ENCODE measurements around the gene WDR55.
"Not testable (repeated sequence)": the region's sequence is repeated elsewhere in the genome, so short reads cannot be mapped to it uniquely, and the experiment has no call there.

Gene WDR55

DNA sequence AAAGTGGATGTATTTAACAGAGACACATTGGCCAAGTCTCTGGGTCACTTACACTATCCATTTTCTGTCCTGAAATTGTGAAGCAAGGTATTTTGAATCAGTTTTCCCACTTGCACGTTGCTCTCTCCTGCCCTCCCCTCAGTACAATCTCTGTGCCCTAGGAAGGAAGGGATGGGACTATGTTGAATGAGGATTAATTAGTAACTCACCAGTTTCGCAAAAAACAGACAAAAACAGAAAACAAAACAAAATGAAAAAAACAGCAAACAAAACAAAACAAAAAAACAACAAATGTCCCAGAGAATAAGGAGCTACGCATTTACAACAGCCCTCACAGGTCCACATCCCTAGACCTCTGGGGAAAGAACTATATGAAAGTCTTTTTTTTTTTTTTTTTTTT is 30.6 kb upstream of the WDR55 start:
- CTCF ChIA-PET = interaction anchor here (0.8 to 5.2 kb wide), 14 partner anchors 9 to 261 kb away, joined by 3 to 69 read pairs (median 6); partner anchors contain the start of genes EIF4EBP3, IK and NDUFA2
- whole genome bisulfite sequencing (ENCODE audit: insufficient coverage) = no CpG with 5 or more reads among the region's 3 CpGs
- no peak overlapping the region for H3K27ac ChIP-seq (ENCODE audit: insufficient read depth in 1 of 2, low read depth in 1 of 2, low read length in 2 of 2, poor library complexity in 1 of 2, severe bottlenecking in 2 of 2)

DNA sequence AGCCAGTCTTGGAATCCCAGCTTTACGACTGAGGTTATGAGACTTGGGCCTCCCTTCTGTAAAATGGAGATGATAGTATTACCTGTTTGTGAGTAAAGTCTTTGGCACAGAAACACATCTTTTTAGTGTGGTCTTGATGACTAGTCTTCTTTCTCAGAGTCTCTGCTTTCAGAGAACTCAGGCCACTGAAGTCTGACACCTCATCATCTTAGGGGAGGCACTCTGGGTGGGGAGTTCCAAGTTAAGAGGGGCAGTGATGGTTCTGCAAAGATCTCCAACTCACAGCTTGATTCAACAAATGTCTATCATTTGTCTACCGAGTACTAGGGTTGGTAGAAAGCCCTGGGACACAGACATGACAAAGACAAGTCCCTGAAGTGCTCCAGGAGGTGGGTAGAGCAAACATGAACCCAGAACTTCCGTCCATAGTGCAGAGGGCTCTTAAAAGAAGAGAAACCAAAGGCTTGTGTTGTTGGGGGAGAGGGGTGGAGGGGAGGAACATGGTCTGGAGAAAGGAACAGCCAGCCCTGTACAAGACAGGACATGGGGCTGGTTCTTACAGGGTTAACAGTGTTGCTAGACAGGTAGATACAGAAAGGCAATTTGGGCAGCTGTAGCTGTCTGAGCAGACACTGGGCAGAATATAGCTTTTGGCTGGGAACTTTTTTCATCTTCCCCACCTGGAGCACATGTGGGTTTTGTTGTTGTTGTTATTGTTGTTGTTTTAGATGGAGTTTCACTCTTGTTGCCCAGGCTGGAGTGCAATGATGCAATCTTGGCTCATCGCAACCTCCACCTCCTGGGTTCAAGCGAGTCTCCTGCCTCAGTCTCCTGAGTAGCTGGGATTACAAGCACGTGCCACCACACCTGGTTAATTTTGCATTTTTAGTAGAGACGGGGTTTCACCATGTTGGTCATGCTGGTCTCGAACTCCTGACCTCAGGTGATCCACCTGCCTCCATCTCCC is 29.1 kb upstream of the WDR55 start:
- ChIA-PET POLR2A (interaction anchor here (1.5 kb wide), 1 partner anchor 88 kb away, joined by 7 read pairs; the partner anchor contains the start of gene EIF4EBP3), CTCF (interaction anchor here (0.6 to 5.2 kb wide), 21 partner anchors 9 to 390 kb away, joined by 3 to 69 read pairs (median 4); partner anchors contain the start of genes EIF4EBP3, IK, NDUFA2 and SRA1)
- peaks cover 0 to 36% (median 26%) of the 10 kb centered on the region in 5 experiments for H3K27me3 ChIP-seq (replicated peaks in 2 of 5; ENCODE audit: control insufficient read depth in 4 of 5, insufficient read depth in 5 of 5, low read length in 4 of 5)
- H3K4me3 ChIP-seq (ENCODE audit: control insufficient read depth in 1 of 7, extremely low read depth in 1 of 7, insufficient read depth in 4 of 7, low read depth in 2 of 7, low read length in 6 of 7) = no peak overlapping the region
- no peaks in the 10 kb centered on the region for H3K9me3 ChIP-seq (ENCODE audit: control extremely low read depth in 1 of 5, control insufficient read depth in 4 of 5, insufficient read depth in 2 of 5, low read depth in 1 of 5, low read length in 4 of 5)
- H3K4me1 ChIP-seq (ENCODE audit: control extremely low read depth in 1 of 4, control insufficient read depth in 4 of 4, insufficient read depth in 4 of 4, low read length in 3 of 4) = peaks cover 5 to 36% (median 29%) of the 10 kb centered on the region in 4 experiments
- no peak overlapping the region for H3K27ac ChIP-seq (ENCODE audit: insufficient read depth in 1 of 2, low read depth in 1 of 2, low read length in 2 of 2, poor library complexity in 1 of 2, severe bottlenecking in 2 of 2)
- no peaks in the 10 kb centered on the region for H3K36me3 ChIP-seq (ENCODE audit: control insufficient read depth in 4 of 4, insufficient read depth in 4 of 4, low read length in 3 of 4)
- WGBS (ENCODE audit: insufficient coverage) = 95% methylated on average over 8 of the region's 8 CpGs
- no peak for DNase-seq

More for the DNA sequence above, 30.6 kb upstream of the WDR55 start:
- no peaks in the 10 kb centered on the region for H3K9me3 ChIP-seq (ENCODE audit: control extremely low read depth in 1 of 5, control insufficient read depth in 4 of 5, insufficient read depth in 2 of 5, low read depth in 1 of 5, low read length in 4 of 5)
- POLR2A ChIA-PET = interaction anchor here (0.7 kb wide), 1 partner anchor 261 kb away, joined by 4 read pairs; no protein-coding TSS in a partner anchor
- DNase-seq = no peak
- H3K4me1 ChIP-seq (ENCODE audit: control extremely low read depth in 1 of 4, control insufficient read depth in 4 of 4, insufficient read depth in 4 of 4, low read length in 3 of 4) = peaks cover 5 to 27% (median 21%) of the 10 kb centered on the region in 4 experiments
- H3K27me3 ChIP-seq (replicated peaks in 2 of 5; ENCODE audit: control insufficient read depth in 4 of 5, insufficient read depth in 5 of 5, low read length in 4 of 5) = peaks cover 0 to 43% (median 26%) of the 10 kb centered on the region in 5 experiments
- H3K4me3 ChIP-seq (ENCODE audit: control insufficient read depth in 1 of 7, extremely low read depth in 1 of 7, insufficient read depth in 4 of 7, low read depth in 2 of 7, low read length in 6 of 7) = no peak overlapping the region
- H3K36me3 ChIP-seq (ENCODE audit: control insufficient read depth in 4 of 4, insufficient read depth in 4 of 4, low read length in 3 of 4) = no peaks in the 10 kb centered on the region

DNA sequence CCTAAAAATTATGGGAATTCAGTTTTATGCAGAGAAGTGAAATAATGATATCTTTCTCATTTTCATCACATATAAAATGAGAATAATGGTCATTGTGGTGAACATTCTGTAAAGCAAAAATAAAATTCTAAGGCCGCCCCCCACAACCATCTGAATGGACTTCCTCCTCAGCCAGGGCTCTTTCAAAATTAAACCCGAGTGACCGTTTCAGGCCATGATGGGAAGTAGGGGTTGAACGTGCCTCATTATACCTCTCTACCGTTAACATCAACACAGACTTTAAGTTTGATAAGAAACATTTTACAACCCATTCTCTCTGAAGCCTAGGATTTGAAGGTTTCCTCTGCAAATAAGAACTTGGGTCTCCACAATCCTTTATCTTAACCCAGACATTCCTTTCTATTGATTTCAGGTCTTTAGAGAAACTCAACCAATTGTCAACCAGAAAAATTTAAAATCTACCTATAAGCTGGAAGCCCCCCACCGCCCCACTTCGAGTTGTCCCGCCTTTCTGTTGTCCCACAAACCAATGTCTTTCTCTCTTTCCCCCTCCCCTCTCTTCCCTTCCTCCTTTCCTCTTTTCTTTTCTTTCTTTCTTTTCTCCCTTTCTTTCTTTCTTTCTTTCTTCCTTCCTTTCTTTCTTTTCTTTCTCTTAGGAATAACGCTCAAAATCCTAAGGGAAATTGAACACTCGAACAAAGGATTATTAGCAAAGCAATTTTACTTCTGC is 27.2 kb upstream of the WDR55 start:
- Histone ChIP-seq H3K4me1 (ENCODE audit: control extremely low read depth in 1 of 4, control insufficient read depth in 4 of 4, insufficient read depth in 4 of 4, low read length in 3 of 4) (peaks cover 5 to 26% (median 19%) of the 10 kb centered on the region in 4 experiments), H3K4me3 (ENCODE audit: control insufficient read depth in 1 of 7, extremely low read depth in 1 of 7, insufficient read depth in 4 of 7, low read depth in 2 of 7, low read length in 6 of 7) (no peak overlapping the region), H3K9me3 (ENCODE audit: control extremely low read depth in 1 of 5, control insufficient read depth in 4 of 5, insufficient read depth in 2 of 5, low read depth in 1 of 5, low read length in 4 of 5) (no peaks in the 10 kb centered on the region), H3K36me3 (ENCODE audit: control insufficient read depth in 4 of 4, insufficient read depth in 4 of 4, low read length in 3 of 4) (peaks cover 0 to 10% (median 3%) of the 10 kb centered on the region in 4 experiments), H3K27ac (ENCODE audit: insufficient read depth in 1 of 2, low read depth in 1 of 2, low read length in 2 of 2, poor library complexity in 1 of 2, severe bottlenecking in 2 of 2) (no peak overlapping the region), H3K27me3 (replicated peaks in 2 of 5; ENCODE audit: control insufficient read depth in 4 of 5, insufficient read depth in 5 of 5, low read length in 4 of 5) (peaks cover 0 to 16% (median 10%) of the 10 kb centered on the region in 5 experiments)
- WGBS (ENCODE audit: insufficient coverage) = 96% methylated on average over 8 of the region's 10 CpGs
- ChIA-PET POLR2A (no interaction called here), CTCF (interaction anchor here (0.7 to 3.3 kb wide), 7 partner anchors 10 to 116 kb away, joined by 3 to 19 read pairs (median 3); partner anchors contain the start of genes EIF4EBP3, IK and SRA1)
- DNase-seq = no peak

DNA sequence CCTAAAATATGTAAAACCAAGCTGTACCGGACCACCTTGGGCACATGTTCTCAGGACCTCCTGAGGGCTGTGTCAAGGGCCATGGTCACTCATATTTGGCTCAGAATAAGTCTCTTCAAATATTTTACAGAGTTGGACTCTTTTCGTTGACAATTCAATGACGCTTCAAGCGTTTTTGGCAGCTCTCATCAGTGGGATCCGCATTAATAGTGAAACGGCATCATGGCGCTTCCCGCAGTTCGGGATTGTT is 25.9 kb upstream of the WDR55 start:
- peaks cover 5 to 14% (median 12%) of the 10 kb centered on the region in 4 experiments for H3K4me1 ChIP-seq (ENCODE audit: control extremely low read depth in 1 of 4, control insufficient read depth in 4 of 4, insufficient read depth in 4 of 4, low read length in 3 of 4)
- H3K9me3 ChIP-seq (ENCODE audit: control extremely low read depth in 1 of 5, control insufficient read depth in 4 of 5, insufficient read depth in 2 of 5, low read depth in 1 of 5, low read length in 4 of 5); DNase-seq; H3K27me3 ChIP-seq (replicated peaks in 2 of 5; ENCODE audit: control insufficient read depth in 4 of 5, insufficient read depth in 5 of 5, low read length in 4 of 5): not testable (repeated sequence)
- peak overlapping the region in 6 of 7 experiments; percentile 53 to 92 (median 77) for H3K4me3 ChIP-seq (ENCODE audit: control insufficient read depth in 1 of 7, extremely low read depth in 1 of 7, insufficient read depth in 4 of 7, low read depth in 2 of 7, low read length in 6 of 7)
- ChIA-PET POLR2A (interaction anchor here (0.6 to 2.0 kb wide), 3 partner anchors 9 to 91 kb away, joined by 3 to 9 read pairs (median 3); partner anchors contain the start of genes IK and NDUFA2), CTCF (interaction anchor here (0.8 to 2.9 kb wide), 8 partner anchors 9 to 91 kb away, joined by 3 to 17 read pairs (median 3); partner anchors contain the start of genes EIF4EBP3, IK and NDUFA2)
- peaks cover 3 to 21% (median 11%) of the 10 kb centered on the region in 4 experiments for H3K36me3 ChIP-seq (ENCODE audit: control insufficient read depth in 4 of 4, insufficient read depth in 4 of 4, low read length in 3 of 4)
- peak overlapping the region in 1 of 2 experiments; percentile 76 for H3K27ac ChIP-seq (ENCODE audit: insufficient read depth in 1 of 2, low read depth in 1 of 2, low read length in 2 of 2, poor library complexity in 1 of 2, severe bottlenecking in 2 of 2)
- WGBS (ENCODE audit: insufficient coverage) = 35% methylated on average over 9 of the region's 9 CpGs

DNA sequence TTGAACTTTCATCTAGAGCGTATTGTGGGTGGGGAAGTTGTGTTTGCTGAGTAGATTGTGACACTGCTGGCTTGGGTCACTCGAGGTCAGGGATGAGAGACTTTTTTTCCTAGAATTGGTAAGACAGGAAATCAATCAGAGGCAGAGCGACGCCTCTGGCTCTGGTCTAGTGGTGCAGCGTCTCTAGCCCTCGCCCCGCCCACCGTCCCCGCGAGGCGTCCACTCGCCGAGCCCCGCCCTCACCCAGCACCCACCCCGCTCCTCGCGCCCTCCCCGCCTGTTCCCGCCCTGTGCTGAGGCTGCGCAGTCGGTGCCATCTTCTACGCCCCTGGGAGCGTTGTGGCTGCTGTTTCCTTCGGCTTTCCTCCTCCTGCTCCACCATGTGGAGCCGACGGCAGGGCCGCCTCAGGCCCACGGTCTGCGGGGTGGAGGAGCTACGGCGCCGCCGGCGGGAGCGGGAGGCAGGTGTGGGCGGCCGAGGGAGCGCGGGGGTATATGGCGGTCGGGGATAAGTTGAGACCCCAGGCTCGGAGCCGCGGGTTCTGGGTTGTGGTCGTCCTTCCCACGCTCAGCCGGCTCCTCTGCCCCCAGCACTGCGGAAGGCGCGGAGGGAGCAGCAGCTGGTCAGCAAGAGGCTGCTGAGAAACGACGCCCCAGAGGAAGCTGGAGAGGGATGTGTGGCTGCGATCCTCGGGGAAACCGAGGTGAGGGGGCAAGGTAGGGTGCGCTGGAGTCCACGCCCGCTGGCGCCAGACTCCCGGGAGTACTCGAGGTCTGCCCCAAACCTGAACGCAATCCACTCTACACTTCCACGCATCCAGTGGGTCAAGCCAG is 25.3 kb upstream of the WDR55 start, which contains the start of gene TMCO6:
TMCO6 (plus strand) TSS at position 304 of the 834 bp plus-strand sequence; CDS start at position 381, 77 bp downstream.
- H3K27ac ChIP-seq (ENCODE audit: insufficient read depth in 1 of 2, low read depth in 1 of 2, low read length in 2 of 2, poor library complexity in 1 of 2, severe bottlenecking in 2 of 2) = peak within 1 kb of the TSS in 1 of 2 experiments; percentile 76
- ChIA-PET POLR2A (interaction anchor here (0.6 to 2.0 kb wide), 4 partner anchors 8 to 92 kb away, joined by 3 to 9 read pairs (median 3); partner anchors contain the start of genes IK and NDUFA2), CTCF (interaction anchor here (0.8 to 2.9 kb wide), 8 partner anchors 9 to 92 kb away, joined by 3 to 17 read pairs (median 3); partner anchors contain the start of genes EIF4EBP3, IK and NDUFA2)
- peak within 1 kb of the TSS; percentile 48 to 92 (median 76) for H3K4me3 ChIP-seq (ENCODE audit: control insufficient read depth in 1 of 7, extremely low read depth in 1 of 7, insufficient read depth in 4 of 7, low read depth in 2 of 7, low read length in 6 of 7)
- H3K27me3 ChIP-seq (replicated peaks in 2 of 5; ENCODE audit: control insufficient read depth in 4 of 5, insufficient read depth in 5 of 5, low read length in 4 of 5) = no peaks in the 10 kb centered on the region
- DNase-seq = peak; percentile 93 to 95 (median 95)
- under 1% methylated on average over 40 of the region's 63 CpGs for WGBS (ENCODE audit: insufficient coverage)
- H3K4me1 ChIP-seq (ENCODE audit: control extremely low read depth in 1 of 4, control insufficient read depth in 4 of 4, insufficient read depth in 4 of 4, low read length in 3 of 4) = peaks cover 5 to 14% (median 12%) of the 10 kb centered on the region in 4 experiments
- peaks cover 6 to 27% (median 17%) of the 10 kb centered on the region in 4 experiments for H3K36me3 ChIP-seq (ENCODE audit: control insufficient read depth in 4 of 4, insufficient read depth in 4 of 4, low read length in 3 of 4)
- H3K9me3 ChIP-seq (ENCODE audit: control extremely low read depth in 1 of 5, control insufficient read depth in 4 of 5, insufficient read depth in 2 of 5, low read depth in 1 of 5, low read length in 4 of 5) = no peaks in the 10 kb centered on the region

DNA sequence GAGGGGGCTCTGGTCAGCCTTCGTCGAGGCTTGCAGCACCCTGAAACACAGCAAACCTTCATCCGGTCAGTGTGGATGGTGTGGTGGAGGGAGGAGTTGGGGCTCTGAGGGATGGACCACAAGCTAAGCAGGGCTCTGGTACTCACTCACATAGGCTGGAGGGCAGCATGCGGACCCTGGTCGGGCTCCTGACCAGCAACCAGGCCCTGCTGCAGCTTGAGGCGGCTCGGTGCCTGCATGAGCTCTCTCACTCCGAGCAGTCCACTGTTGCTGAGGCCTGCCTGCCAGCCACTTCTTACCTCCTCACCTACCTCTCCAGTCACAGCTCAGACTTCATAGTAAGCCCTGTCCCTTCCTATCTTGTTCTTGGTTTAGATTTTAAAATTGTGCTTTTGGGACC is 23.0 kb upstream of the WDR55 start:
- ChIA-PET CTCF (interaction anchor here (0.9 to 2.4 kb wide), 4 partner anchors 13 to 268 kb away, joined by 3 to 13 read pairs (median 4); partner anchors contain the start of gene EIF4EBP3), POLR2A (no interaction called here)
- Histone ChIP-seq H3K36me3 (ENCODE audit: control insufficient read depth in 4 of 4, insufficient read depth in 4 of 4, low read length in 3 of 4) (peaks cover 8 to 40% (median 24%) of the 10 kb centered on the region in 4 experiments), H3K4me1 (ENCODE audit: control extremely low read depth in 1 of 4, control insufficient read depth in 4 of 4, insufficient read depth in 4 of 4, low read length in 3 of 4) (peaks cover 5 to 21% (median 18%) of the 10 kb centered on the region in 4 experiments), H3K4me3 (ENCODE audit: control insufficient read depth in 1 of 7, extremely low read depth in 1 of 7, insufficient read depth in 4 of 7, low read depth in 2 of 7, low read length in 6 of 7) (no peak overlapping the region), H3K9me3 (ENCODE audit: control extremely low read depth in 1 of 5, control insufficient read depth in 4 of 5, insufficient read depth in 2 of 5, low read depth in 1 of 5, low read length in 4 of 5) (no peaks in the 10 kb centered on the region), H3K27me3 (replicated peaks in 2 of 5; ENCODE audit: control insufficient read depth in 4 of 5, insufficient read depth in 5 of 5, low read length in 4 of 5) (no peaks in the 10 kb centered on the region), H3K27ac (ENCODE audit: insufficient read depth in 1 of 2, low read depth in 1 of 2, low read length in 2 of 2, poor library complexity in 1 of 2, severe bottlenecking in 2 of 2) (no peak overlapping the region)
- DNase-seq = no peak
- 97% methylated on average over 7 of the region's 8 CpGs for WGBS (ENCODE audit: insufficient coverage)

All from common myeloid progenitor, CD34-positive (primary cell).